A549 (cell line): ENCODE data around the gene FOXS1.

Experiments used
- BHLHE40 ChIP-seq: IDR thresholded peaks from 2 replicates; pipeline ENCODE4 v1.6.1; 2012; ENCODE audit warnings: low read depth, low read length, inconsistent platforms
- CTCF ChIP-seq: fragments of >200 bp; sonication (Bioruptor Twin); formaldehyde crosslinking; IDR thresholded peaks from 3 replicates; pipeline ENCODE4 v1.5.1; 2016
- EP300 ChIP-seq, 2 experiments: fragments of >200 bp; sonication (Bioruptor Twin); formaldehyde crosslinking; IDR thresholded peaks; 2 replicates in 1 of 2; 3 replicates in 1 of 2; pipeline ENCODE4 v1.6.1; 2016 to 2017
- MAX ChIP-seq: IDR thresholded peaks from 2 replicates; pipeline ENCODE4 v1.6.1; 2012
- PHF8 ChIP-seq: fragments of 200-600 bp; sonication (generic); IDR thresholded peaks from 2 replicates; pipeline ENCODE4 v1.6.1; 2016; ENCODE audit warnings: low read depth, mild to moderate bottlenecking, antibody characterized with exemption, moderate library complexity, borderline replicate concordance
- RNF2 ChIP-seq: fragments of 200-600 bp; sonication (generic); IDR thresholded peaks from 2 replicates; pipeline ENCODE4 v1.6.1; 2016; ENCODE audit warnings: low read depth, mild to moderate bottlenecking, antibody characterized with exemption, moderate library complexity, borderline replicate concordance
- SREBF2 ChIP-seq: fragments of 450-650 bp; IDR thresholded peaks from 2 replicates; pipeline ENCODE4 v1.6.1; 2014; ENCODE audit warnings: mild to moderate bottlenecking, moderate library complexity
- TP53 ChIP-seq: fragments of 250-450 bp; sonication (Bioruptor Pico); IDR thresholded peaks from 2 replicates; pipeline ENCODE4 v1.5.0; 2021; ENCODE audit warnings: mild to moderate bottlenecking, moderate library complexity
- TF ChIP-seq, protein P1 (sequence below): fragments of 450-650 bp; IDR thresholded peaks from 2 replicates; pipeline ENCODE4 v1.6.1; 2014; ENCODE audit warnings: antibody characterized with exemption

GRCh38 chr20:31870726-31871617, 25.6 kb upstream of the FOXS1 start:
- TF ChIP-seq CTCF: no peak
- no peak for TF ChIP-seq BHLHE40
- no peak for TF ChIP-seq MAX
- no peak for TF ChIP-seq PHF8
- TF ChIP-seq, protein P1, sequence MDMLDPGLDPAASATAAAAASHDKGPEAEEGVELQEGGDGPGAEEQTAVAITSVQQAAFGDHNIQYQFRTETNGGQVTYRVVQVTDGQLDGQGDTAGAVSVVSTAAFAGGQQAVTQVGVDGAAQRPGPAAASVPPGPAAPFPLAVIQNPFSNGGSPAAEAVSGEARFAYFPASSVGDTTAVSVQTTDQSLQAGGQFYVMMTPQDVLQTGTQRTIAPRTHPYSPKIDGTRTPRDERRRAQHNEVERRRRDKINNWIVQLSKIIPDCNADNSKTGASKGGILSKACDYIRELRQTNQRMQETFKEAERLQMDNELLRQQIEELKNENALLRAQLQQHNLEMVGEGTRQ: no peak
- TF ChIP-seq EP300 (IDR thresholded peaks at IDR 0.05): no peak
- TF ChIP-seq TP53 (CRISPR knock-in tag): no peak
- TF ChIP-seq RNF2: no peak
- no peak for TF ChIP-seq SREBF2
